BE2C (cell line): ENCODE results near the gene PTPN11.

ENCODE experiments used
- DNase-seq: peaks from one replicate; pipeline ENCODE4 v3.0.0-alpha.2; 2020
- H3K27me3 ChIP-seq: fragments of 250-450 bp; sonication (Bioruptor Pico); 2 replicates; pipeline ENCODE4 v1.5.1; 2020; ENCODE audit warnings: mild to moderate bottlenecking
- H3K36me3 ChIP-seq: fragments of 250-450 bp; sonication (Bioruptor Pico); 2 replicates; pipeline ENCODE4 v1.5.1; 2020; ENCODE audit warnings: mild to moderate bottlenecking
- H3K4me1 ChIP-seq: fragments of 250-450 bp; sonication (Bioruptor Pico); 2 replicates; pipeline ENCODE4 v1.5.1; 2020
- H3K4me3 ChIP-seq: 2 replicates; pipeline ENCODE4 v1.5.1; 2011; ENCODE audit warnings: low read depth, low read length
- H3K9me3 ChIP-seq: fragments of 250-450 bp; sonication (Bioruptor Pico); 2 replicates; pipeline ENCODE4 v1.5.1; 2020
- CTCF ChIP-seq: IDR thresholded peaks from 2 replicates; pipeline ENCODE4 v1.5.1; 2012; ENCODE audit warnings: mild to moderate bottlenecking, low read depth, low read length

The PTPN11 gene

GRCh38 chr12:112506513-112507166 is 87.9 kb downstream of the PTPN11 start:
- Histone ChIP-seq H3K4me1 (no peaks in the 10 kb centered on the region), H3K27me3 (no peaks in the 10 kb centered on the region), H3K4me3 (no peak overlapping the region), H3K36me3 (peaks cover 47% of the 10 kb centered on the region), H3K9me3 (no peaks in the 10 kb centered on the region)
- no peak for DNase-seq
- peak; percentile 21 for TF ChIP-seq CTCF

- H3K36me3 ChIP-seq = peaks cover 8% of the 10 kb centered on the region
Measured at GRCh38 chr12:112513471-112513870, 94.7 kb downstream of the PTPN11 start.

GRCh38 chr12:112514456-112514855 is 95.7 kb downstream of the PTPN11 start:
- no peaks in the 10 kb centered on the region for H3K9me3 ChIP-seq
- TF ChIP-seq CTCF = no peak
- H3K4me1 ChIP-seq = no peaks in the 10 kb centered on the region
- no peak for DNase-seq
- H3K36me3 ChIP-seq = peaks cover 8% of the 10 kb centered on the region
- no peaks in the 10 kb centered on the region for H3K27me3 ChIP-seq
- H3K4me3 ChIP-seq = no peak overlapping the region

More at GRCh38 chr12:112513471-112513870, 94.7 kb downstream of the PTPN11 start:
- no peaks in the 10 kb centered on the region for H3K9me3 ChIP-seq
- H3K4me1 ChIP-seq = no peaks in the 10 kb centered on the region
- no peak for DNase-seq
- TF ChIP-seq CTCF = no peak
- no peaks in the 10 kb centered on the region for H3K27me3 ChIP-seq
- H3K4me3 ChIP-seq = no peak overlapping the region

GRCh38 chr12:112514926-112515642 is 96.3 kb downstream of the PTPN11 start:
- Histone ChIP-seq H3K9me3 (no peaks in the 10 kb centered on the region), H3K36me3 (peaks cover 8% of the 10 kb centered on the region), H3K27me3 (no peaks in the 10 kb centered on the region), H3K4me1 (no peaks in the 10 kb centered on the region), H3K4me3 (no peak overlapping the region)
- TF ChIP-seq CTCF = no peak
- DNase-seq = no peak

GRCh38 chr12:112515868-112516267 is 97.1 kb downstream of the PTPN11 start:
- DNase-seq = no peak
- H3K9me3 ChIP-seq = no peaks in the 10 kb centered on the region
- no peak overlapping the region for H3K4me3 ChIP-seq
- H3K36me3 ChIP-seq = peaks cover 8% of the 10 kb centered on the region
- no peak for TF ChIP-seq CTCF
- H3K4me1 ChIP-seq = no peaks in the 10 kb centered on the region
- no peaks in the 10 kb centered on the region for H3K27me3 ChIP-seq

- no peaks in the 10 kb centered on the region for H3K36me3 ChIP-seq
- H3K9me3 ChIP-seq = no peaks in the 10 kb centered on the region
- no peaks in the 10 kb centered on the region for H3K4me1 ChIP-seq
- no peaks in the 10 kb centered on the region for H3K27me3 ChIP-seq
- TF ChIP-seq CTCF = no peak
- no peak for DNase-seq
- H3K4me3 ChIP-seq = no peak overlapping the region
Measured at GRCh38 chr12:112517730-112518364, 99.1 kb downstream of the PTPN11 start.
